Loucy (cell line): ENCODE data around the gene TSPAN31.

Experiments used
- CTCF ChIP-seq: fragments of 200-600 bp; sonication (generic); conservative IDR thresholded peaks from 2 replicates; pipeline ENCODE4 v1.5.1; 2014; ENCODE audit warnings: mild to moderate bottlenecking, antibody characterized with exemption, low read length
- EZH2phosphoT487 ChIP-seq: fragments of 200-600 bp; IDR thresholded peaks from 2 replicates; pipeline ENCODE4 v1.6.1; 2018; ENCODE audit warnings: antibody characterized with exemption, mild to moderate bottlenecking, moderate library complexity, borderline replicate concordance

GRCh38 chr12:57783861-57784260 is 39.0 kb downstream of the TSPAN31 start:
- TF ChIP-seq CTCF = no peak
- TF ChIP-seq EZH2phosphoT487 = no peak
